Measurements from ENCODE around the gene DPP10.
"Not testable (repeated sequence)": the region's sequence is repeated elsewhere in the genome, so short reads cannot be mapped to it uniquely, and the experiment has no call there.

The DPP10 gene

GRCh38 chr2:114515882-114516281, 73.4 kb downstream of the DPP10 start:
- DNase-seq (ENCODE audit: low read depth in 3 of 3), result no peak

- no peak for DNase-seq (ENCODE audit: low read depth in 3 of 3)
Measured at GRCh38 chr2:114517580-114517979, 75.1 kb downstream of the DPP10 start.

- DNase-seq (ENCODE audit: low read depth in 3 of 3), result no peak
Measured at GRCh38 chr2:114518738-114519137, 76.3 kb downstream of the DPP10 start.

- DNase-seq (ENCODE audit: low read depth in 3 of 3), result not testable (repeated sequence)
Measured at GRCh38 chr2:114522612-114523011, 80.2 kb downstream of the DPP10 start.

- DNase-seq (ENCODE audit: low read depth in 3 of 3), result no peak
Measured at GRCh38 chr2:114525955-114526354, 83.5 kb downstream of the DPP10 start.

GRCh38 chr2:114526841-114527240, 84.4 kb downstream of the DPP10 start:
- no peak for DNase-seq (ENCODE audit: low read depth in 3 of 3)

- DNase-seq (ENCODE audit: low read depth in 3 of 3), result no peak
Measured at GRCh38 chr2:114527330-114527983, 85.0 kb downstream of the DPP10 start.

GRCh38 chr2:114534116-114535084, 92.0 kb downstream of the DPP10 start:
- DNase-seq (ENCODE audit: low read depth in 3 of 3), result no peak

GRCh38 chr2:114537777-114538176, 95.3 kb downstream of the DPP10 start:
- DNase-seq (ENCODE audit: low read depth in 3 of 3), result no peak

GRCh38 chr2:114542695-114543094, 100.3 kb downstream of the DPP10 start:
- DNase-seq (ENCODE audit: low read depth in 3 of 3), result no peak

GRCh38 chr2:114543236-114543766, 100.9 kb downstream of the DPP10 start:
- DNase-seq (ENCODE audit: low read depth in 3 of 3), result no peak

GRCh38 chr2:114545052-114545451, 102.6 kb downstream of the DPP10 start:
- DNase-seq (ENCODE audit: low read depth in 3 of 3), result no peak

GRCh38 chr2:114546531-114546930, 104.1 kb downstream of the DPP10 start:
- no peak for DNase-seq (ENCODE audit: low read depth in 3 of 3)

- DNase-seq (ENCODE audit: low read depth in 3 of 3), result no peak
Measured at GRCh38 chr2:114548151-114548550, 105.7 kb downstream of the DPP10 start.

- DNase-seq (ENCODE audit: low read depth in 3 of 3), result no peak
Measured at GRCh38 chr2:114550364-114550763, 107.9 kb downstream of the DPP10 start.

GRCh38 chr2:114550895-114551793, 108.7 kb downstream of the DPP10 start:
- DNase-seq (ENCODE audit: low read depth in 3 of 3), result no peak

GRCh38 chr2:114553027-114553426, 110.6 kb downstream of the DPP10 start:
- no peak for DNase-seq (ENCODE audit: low read depth in 3 of 3)

GRCh38 chr2:114569166-114569565, 126.7 kb downstream of the DPP10 start:
- DNase-seq (ENCODE audit: low read depth in 3 of 3), result no peak

GRCh38 chr2:114577657-114578056, 135.2 kb downstream of the DPP10 start:
- DNase-seq (ENCODE audit: low read depth in 3 of 3), result no peak

- DNase-seq (ENCODE audit: low read depth in 3 of 3), result no peak
Measured at GRCh38 chr2:114579542-114579941, 137.1 kb downstream of the DPP10 start.

- no peak for DNase-seq (ENCODE audit: low read depth in 3 of 3)
Measured at GRCh38 chr2:114580691-114581090, 138.2 kb downstream of the DPP10 start.

- DNase-seq (ENCODE audit: low read depth in 3 of 3), result no peak
Measured at GRCh38 chr2:114598329-114598728, 155.9 kb downstream of the DPP10 start.
